HCT116 (cell line): Measurements from ENCODE around the gene SQSTM1.

Source experiments
- CTCF ChIP-seq, 3 experiments: fragments of 200-600 bp in 1 of 3; sonication (generic) in 1 of 3; IDR thresholded peaks in 2 of 3; conservative IDR thresholded peaks in 1 of 3; 2 replicates each; pipeline ENCODE4 v1.5.1; 2012 to 2017; ENCODE audit warnings: low read depth in 2 of 3, low read length in 2 of 3, antibody characterized with exemption in 1 of 3, borderline replicate concordance in 1 of 3, control low read depth in 1 of 3, mild to moderate bottlenecking in 1 of 3, mixed read lengths in 1 of 3, mixed run types in 1 of 3, moderate library complexity in 1 of 3; ENCODE audit not compliant: insufficient read depth in 1 of 3
- EZH2phosphoT487 ChIP-seq: fragments of 200-600 bp; IDR thresholded peaks from 2 replicates; pipeline ENCODE4 v1.6.1; 2018; ENCODE audit warnings: antibody characterized with exemption, borderline replicate concordance
- SIN3A ChIP-seq: IDR thresholded peaks from 2 replicates; pipeline ENCODE4 v1.6.1; 2012; ENCODE audit warnings: low read depth
- YY1 ChIP-seq: IDR thresholded peaks from 2 replicates; pipeline ENCODE4 v1.6.1; 2011; ENCODE audit warnings: low read length, low read depth, moderate library complexity, mild to moderate bottlenecking; ENCODE audit not compliant: insufficient replicate concordance; ENCODE audit errors: extremely low read depth

DNA sequence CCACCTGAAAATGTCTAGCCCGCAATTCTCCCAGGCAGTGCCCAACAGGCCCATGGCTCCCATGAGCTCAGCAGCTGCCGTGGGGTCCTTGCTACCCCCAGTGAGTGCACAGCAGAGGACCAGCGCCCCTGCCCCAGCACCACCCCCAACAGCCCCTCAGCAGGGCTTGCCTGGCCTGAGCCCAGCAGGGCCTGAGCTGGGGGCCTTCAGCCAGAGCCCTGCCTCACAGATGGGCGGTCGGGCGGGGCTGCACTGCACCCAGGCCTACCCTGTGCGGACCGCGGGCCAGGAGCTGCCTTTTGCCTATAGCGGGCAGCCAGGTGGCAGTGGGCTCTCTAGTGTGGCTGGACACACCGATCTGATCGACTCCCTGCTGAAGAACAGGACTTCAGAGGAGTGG, 46.3 kb upstream of the SQSTM1 start:
- TF ChIP-seq CTCF (IDR thresholded peaks at IDR 0.05 in 2 of 3, conservative IDR thresholded peaks at IDR 0.05 in 1 of 3; ENCODE audit: borderline replicate concordance in 1 of 3, insufficient read depth in 1 of 3, low read depth in 2 of 3, low read length in 2 of 3) (no peak), SIN3A (no peak), YY1 (no peak), EZH2phosphoT487 (no peak)
